Thoracic aorta (tissue), 2 donors: Measurements from ENCODE around the gene ANP32A. TPM values are rescaled to one million over a fixed set of nuclear protein-coding genes. Genes with fewer than 3 reads are reported as not detected.

Experiments used
- ATAC-seq: fragments of 150-250 bp; one replicate; pipeline ENCODE4 v1.8.0; 2017; ENCODE audit warnings: low read depth; ENCODE audit not compliant: insufficient number of reproducible peaks, low FRiP score
- DNase-seq: peaks from one replicate; pipeline ENCODE4 v3.0.0-alpha.2; 2020; ENCODE audit warnings: low spot score
- H3K27ac ChIP-seq, 2 donors: fragments of 200-600 bp; sonication (generic); 1 replicate in 1 of 2; 2 replicates in 1 of 2; pipeline ENCODE4 v1.5.1; 2016; ENCODE audit warnings: mild to moderate bottlenecking in 2 of 2, moderate library complexity in 2 of 2
- H3K27me3 ChIP-seq: fragments of 200-600 bp; sonication (generic); replicated peaks from 2 replicates; pipeline ENCODE4 v1.6.0; 2016; ENCODE audit warnings: mild to moderate bottlenecking; ENCODE audit not compliant: insufficient read depth
- H3K36me3 ChIP-seq: fragments of 200-600 bp; sonication (generic); one replicate; pipeline ENCODE4 v1.5.1; 2016
- H3K4me1 ChIP-seq, 2 donors: fragments of 200-600 bp; sonication (generic); 1 replicate in 1 of 2; 2 replicates in 1 of 2; pipeline versions ENCODE4 v1.5.1 to v1.6.0; 2016; ENCODE audit warnings: low read depth in 2 of 2, mild to moderate bottlenecking in 1 of 2; ENCODE audit not compliant: control insufficient read depth in 1 of 2
- H3K4me3 ChIP-seq: fragments of 200-600 bp; sonication (generic); 2 replicates; pipeline ENCODE4 v1.5.1; 2016; ENCODE audit warnings: mild to moderate bottlenecking
- H3K9me3 ChIP-seq: fragments of 200-600 bp; sonication (generic); 2 replicates; pipeline ENCODE4 v1.5.1; 2016
- CTCF ChIP-seq: fragments of 200-600 bp; sonication (generic); IDR thresholded peaks from one replicate; pipeline ENCODE4 v1.5.1; 2019; ENCODE audit warnings: antibody characterized with exemption
- total RNA-seq, 2 donors: library from RNA; depleted of rRNA; stranded (reverse); fragments of >200 nt; gene quantifications; one replicate each; pipeline versions ENCODE4 v1.1.0 to v1.2.3, GENCODE V29; 2016

Gene ANP32A
- total RNA-seq, 2 donors from 2014 or later = 46.0 to 54.2 TPM

DNA sequence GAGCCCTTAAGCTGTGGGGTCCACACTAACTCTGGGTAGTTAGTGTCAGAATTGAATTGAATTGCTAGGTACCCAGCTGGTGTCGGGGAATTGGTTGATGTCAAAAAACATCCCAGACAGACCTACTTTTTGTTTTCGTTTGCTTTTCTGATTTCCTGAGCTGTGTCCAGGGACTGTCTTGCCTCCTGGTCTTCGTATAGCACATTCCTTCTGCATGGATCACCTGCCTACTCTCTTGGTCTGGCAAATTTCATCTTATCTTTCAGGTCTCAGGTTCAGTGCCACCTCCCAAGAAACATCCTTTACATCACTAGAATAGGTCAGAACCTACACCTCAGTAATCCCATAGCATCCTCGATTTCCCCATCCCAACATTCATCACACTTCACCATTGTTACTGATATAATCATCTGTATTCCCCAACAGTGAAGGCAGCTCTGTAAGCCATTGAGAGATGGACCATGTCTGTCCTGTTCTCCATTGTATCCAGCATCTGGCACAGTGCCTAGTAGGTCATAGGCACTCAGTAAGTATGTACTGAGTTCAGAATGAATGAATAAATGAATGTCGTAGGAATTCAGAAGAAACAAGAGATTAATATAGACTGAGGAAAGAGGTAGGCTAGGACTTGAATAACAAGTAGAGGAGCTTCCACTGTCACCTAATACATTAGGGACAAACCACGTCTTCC, 81.2 kb downstream of the ANP32A start:
- Histone ChIP-seq H3K27me3 (no peaks in the 10 kb centered on the region), H3K27ac (no peak overlapping the region), H3K4me3 (no peak overlapping the region), H3K36me3 (no peaks in the 10 kb centered on the region), H3K4me1 (no peaks in the 10 kb centered on the region), H3K9me3 (no peaks in the 10 kb centered on the region)
- ATAC-seq (no peak), DNase-seq (no peak)
- no peak for TF ChIP-seq CTCF

DNA sequence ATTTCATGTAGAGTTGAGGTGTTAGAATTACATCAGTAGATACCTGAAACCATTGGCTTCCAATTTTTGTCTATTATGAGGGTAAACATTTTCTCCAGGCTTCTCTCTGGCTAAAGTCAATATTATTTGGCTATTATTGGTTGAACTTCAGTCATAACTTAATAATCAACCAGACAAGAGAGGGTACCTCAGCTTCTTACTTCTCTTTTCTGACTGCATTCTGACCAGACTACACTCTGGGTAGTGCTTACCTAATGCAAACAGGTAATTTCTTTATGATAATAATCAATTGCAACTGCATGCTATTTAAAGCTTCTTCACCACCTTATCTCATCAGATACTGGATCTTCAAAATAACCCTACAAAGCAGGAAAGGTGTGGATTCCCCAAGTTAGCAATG, 85.1 kb downstream of the ANP32A start:
- ATAC-seq = no peak
- TF ChIP-seq CTCF = no peak
- no peak overlapping the region for H3K4me3 ChIP-seq

GRCh38 chr15:68734881-68735280, 85.8 kb downstream of the ANP32A start:
- ATAC-seq = no peak
- TF ChIP-seq CTCF = no peak

More for the DNA sequence above, 85.1 kb downstream of the ANP32A start:
- H3K9me3 ChIP-seq = no peaks in the 10 kb centered on the region
- H3K4me1 ChIP-seq = no peaks in the 10 kb centered on the region
- H3K36me3 ChIP-seq = no peaks in the 10 kb centered on the region
- H3K27ac ChIP-seq = no peak overlapping the region
- DNase-seq = no peak
- H3K27me3 ChIP-seq = no peaks in the 10 kb centered on the region

DNA sequence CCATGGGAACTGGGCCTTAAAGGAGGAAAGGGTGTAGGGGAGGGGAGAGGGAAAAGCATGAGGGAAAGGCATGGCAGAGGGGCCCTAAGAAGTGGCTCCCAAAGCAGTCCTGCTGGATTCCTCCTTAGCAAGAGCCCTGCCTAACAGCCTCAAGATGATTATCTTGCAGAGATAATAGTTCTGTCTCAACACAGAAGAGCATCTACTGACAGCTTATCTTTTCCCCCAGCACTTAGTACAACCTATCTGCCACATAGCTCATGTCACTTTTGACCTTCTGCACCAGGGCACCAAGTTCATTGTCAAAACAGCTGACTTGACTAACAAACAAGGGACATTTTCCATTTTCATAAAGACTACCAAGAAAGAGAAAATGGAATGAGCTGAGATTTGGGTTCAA, 86.3 kb downstream of the ANP32A start:
- ATAC-seq (no peak), DNase-seq (no peak)
- Histone ChIP-seq H3K36me3 (no peaks in the 10 kb centered on the region), H3K4me3 (no peak overlapping the region), H3K27me3 (no peaks in the 10 kb centered on the region), H3K4me1 (peaks cover 4 to 6% of the 10 kb centered on the region in 2 donors), H3K9me3 (no peaks in the 10 kb centered on the region), H3K27ac (no peak overlapping the region)
- TF ChIP-seq CTCF = no peak

More at GRCh38 chr15:68734881-68735280, 85.8 kb downstream of the ANP32A start:
- no peaks in the 10 kb centered on the region for H3K9me3 ChIP-seq
- H3K4me3 ChIP-seq = no peak overlapping the region
- no peaks in the 10 kb centered on the region for H3K27me3 ChIP-seq
- no peak overlapping the region for H3K27ac ChIP-seq
- H3K36me3 ChIP-seq = no peaks in the 10 kb centered on the region
- DNase-seq = no peak
- H3K4me1 ChIP-seq = peaks cover 4 to 5% of the 10 kb centered on the region in 2 donors

DNA sequence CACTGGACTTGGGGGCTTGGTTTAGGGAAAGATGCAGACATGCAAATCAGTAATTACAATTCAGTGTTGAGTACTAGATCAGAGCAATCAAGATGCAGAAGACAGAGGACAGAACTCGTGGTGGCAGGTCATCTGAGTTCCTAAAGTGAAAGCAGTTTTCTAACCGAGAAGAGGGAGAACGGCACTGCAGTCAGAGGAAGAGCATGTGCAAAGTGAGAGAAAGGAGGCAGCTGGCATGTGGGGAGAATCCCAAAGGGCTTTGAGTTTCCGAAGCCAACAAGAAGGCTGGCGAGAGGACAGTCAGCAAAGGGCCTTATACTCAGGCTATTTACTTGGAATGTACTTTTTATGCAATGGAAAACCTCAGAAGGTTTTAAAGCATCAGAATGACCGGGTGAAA, 87.0 kb downstream of the ANP32A start:
- no peak for TF ChIP-seq CTCF
- H3K4me3 ChIP-seq = no peak overlapping the region
- no peak for ATAC-seq

More for the DNA sequence above, 87.0 kb downstream of the ANP32A start:
- no peaks in the 10 kb centered on the region for H3K9me3 ChIP-seq
- no peak overlapping the region for H3K27ac ChIP-seq
- no peak for DNase-seq
- peaks cover 4 to 6% of the 10 kb centered on the region in 2 donors for H3K4me1 ChIP-seq
- no peaks in the 10 kb centered on the region for H3K36me3 ChIP-seq
- H3K27me3 ChIP-seq = no peaks in the 10 kb centered on the region
